Pancreas (tissue), 10 donors: Measurements from ENCODE around the gene HNRNPM. TPM values are rescaled to one million over a fixed set of nuclear protein-coding genes. Genes with fewer than 3 reads are reported as not detected.

Experiments used
- ATAC-seq, 4 donors: fragments of 200-7000 bp; cut with Tn5 transposase; one replicate each; pipeline versions ENCODE4 v1.8.0 to v1.9.1; 2020; ENCODE audit warnings: mild to moderate bottlenecking in 4 of 4, moderate library complexity in 4 of 4
- DNase-seq, 6 donors: peaks; one replicate each; pipeline ENCODE4 v3.0.0-alpha.2; 2020
- FAIRE-seq: peaks from 2 replicates; lab custom pipeline; 2012; peaks lifted over from hg19 to GRCh38; lab: Jason Lieb, UNC
- H3K27ac ChIP-seq, 4 donors: fragments of 200-600 bp; sonication (generic); 1 replicate in 3 of 4; 2 replicates in 1 of 4; pipeline versions ENCODE4 v1.5.0 to v1.8.0; 2020
- H3K27me3 ChIP-seq, 4 donors: fragments of 200-600 bp; one replicate each; pipeline ENCODE4 v1.8.0; 2021
- H3K36me3 ChIP-seq, 3 donors: fragments of 200-600 bp; sonication (generic) in 1 of 3; one replicate each; pipeline versions ENCODE4 v1.5.0 to v1.8.0; 2020 to 2021
- H3K4me1 ChIP-seq, 3 donors: fragments of 200-600 bp; one replicate each; pipeline ENCODE4 v1.8.0; 2021
- H3K4me3 ChIP-seq, 4 donors: fragments of 200-600 bp; sonication (generic) in 2 of 4; one replicate each; pipeline versions ENCODE4 v1.5.0 to v1.8.0; 2020 to 2021
- H3K9me3 ChIP-seq, 4 donors: fragments of 200-600 bp; one replicate each; pipeline ENCODE4 v1.8.0; 2021
- CTCF ChIP-seq, 4 donors: fragments of 200-600 bp; sonication (generic) in 3 of 4; IDR thresholded peaks; one replicate each; pipeline versions ENCODE4 v1.5.0 to v1.8.0; 2021; ENCODE audit warnings: antibody characterized with exemption in 4 of 4
- whole genome bisulfite sequencing, 2 donors: extraction: QIAGEN DNeasy Blood & Tissue Kit; methylation state at CpG; one replicate each; pipeline ENCODE4 v1.1.7; 2013; 5-methylcytosine and 5-hydroxymethylcytosine counted together
- intact Hi-C, 3 donors: fragments of 100-400 bp; cut with DNase I; formaldehyde crosslinking; loops; one replicate each; pipeline versions ENCODE4 v1.11.1 to v1.14.2; 2022
- polyA plus RNA-seq, 2 donors: library from polyadenylated mRNA; stranded (reverse); fragments of 200-250 nt; gene quantifications; one replicate each; pipeline ENCODE4 v1.2.3, GENCODE V29; 2013
- total RNA-seq, 6 donors: library from RNA; stranded (reverse); fragmentation: NEBNext Ultra II Directional in 4 of 6; extraction: Animal tissue kit (Norgen Biotek cat#: 25700) in 4 of 6; gene quantifications; one replicate each; pipeline versions ENCODE4 v1.2.1 to v1.2.4, GENCODE V29; 2021 to 2023
- donor health status: healthy with polysubstance abuse.
- donor health status: DM: no; HTN: no; CAD: no; lungs with moderate emphysema.
- donor health status: DM: no; HTN: no; CAD: no.
- donor health status: control.
- donor health status: control.
- donor health status: Bipolar disorder and iron deficiency.
- donor health status: DM: yes; HTN: yes; CAD: no.
- donor health status: DM: no; HTN: no; CAD: no.
- donor health status: DM: no; HTN: no; CAD: no.
- donor health status: DM: yes; HTN: yes; CAD: no.

HNRNPM gene
- total and polyA plus RNA-seq, 8 donors: 44.5 to 90.1 (median 66.6) TPM

GRCh38 chr19:8506402-8506957 lies 61.7 kb downstream of the HNRNPM start:
- Histone ChIP-seq H3K36me3 (no peaks in the 10 kb centered on the region), H3K27ac (peak overlapping the region in 3 of 4 donors; percentile 19 to 46 (median 31)), H3K4me3 (peak overlapping the region; percentile 37 to 64 (median 51)), H3K4me1 (no peaks in the 10 kb centered on the region), H3K9me3 (no peaks in the 10 kb centered on the region), H3K27me3 (no peaks in the 10 kb centered on the region)
- DNase-seq: peak in 3 of 6 donors; percentile 33 to 47 (median 42)
- ATAC-seq: peak; percentile 4 to 55 (median 50)
- intact Hi-C loops: loop anchor here (5.0 to 10.0 kb wide), 2 partner anchors 149 to 152 kb away; no protein-coding TSS in a partner anchor
- no peak for FAIRE-seq
- WGBS, 2 donors: 11 to 21% methylated on average over 18 of the region's 18 CpGs
- TF ChIP-seq CTCF (IDR thresholded peaks at IDR 0.05): no peak

- whole genome bisulfite sequencing, 2 donors: 86 to 87% methylated on average over 36 to 52 of the region's 52 CpGs
- no peaks in the 10 kb centered on the region for H3K36me3 ChIP-seq
- no peak overlapping the region for H3K27ac ChIP-seq
- FAIRE-seq (no peak), DNase-seq (peak in 1 of 6 donors; percentile 56), ATAC-seq (no peak)
- intact Hi-C loops: no loop called here
- no peak overlapping the region for H3K4me3 ChIP-seq
- no peaks in the 10 kb centered on the region for H3K9me3 ChIP-seq
- H3K27me3 ChIP-seq: no peaks in the 10 kb centered on the region
- H3K4me1 ChIP-seq: peaks cover 6 to 8% (median 6%) of the 10 kb centered on the region in 3 donors
- TF ChIP-seq CTCF (IDR thresholded peaks at IDR 0.05): no peak
Observed at GRCh38 chr19:8510589-8511115, 65.9 kb downstream of the HNRNPM start.

- Histone ChIP-seq H3K27me3 (no peaks in the 10 kb centered on the region), H3K9me3 (no peaks in the 10 kb centered on the region), H3K4me1 (peaks cover 6 to 8% (median 6%) of the 10 kb centered on the region in 3 donors), H3K27ac (no peak overlapping the region), H3K36me3 (no peaks in the 10 kb centered on the region), H3K4me3 (no peak overlapping the region)
- no peak for ATAC-seq
- WGBS, 2 donors: 77 to 82% methylated on average over 40 to 45 of the region's 45 CpGs
- DNase-seq: peak in 3 of 6 donors; percentile 27 to 61 (median 49)
- TF ChIP-seq CTCF (IDR thresholded peaks at IDR 0.05): no peak
- intact Hi-C loops: no loop called here
- FAIRE-seq: no peak
Observed at GRCh38 chr19:8511573-8512101, 66.9 kb downstream of the HNRNPM start.

- FAIRE-seq: no peak
- no peak overlapping the region for H3K27ac ChIP-seq
- no peak for ATAC-seq
- no peaks in the 10 kb centered on the region for H3K27me3 ChIP-seq
- no peak overlapping the region for H3K4me3 ChIP-seq
- no peaks in the 10 kb centered on the region for H3K9me3 ChIP-seq
- no peak for TF ChIP-seq CTCF (IDR thresholded peaks at IDR 0.05)
- DNase-seq: peak in 2 of 6 donors; percentile 41 to 55
- H3K36me3 ChIP-seq: no peaks in the 10 kb centered on the region
- intact Hi-C loops: no loop called here
- H3K4me1 ChIP-seq: peaks cover 6 to 8% (median 6%) of the 10 kb centered on the region in 3 donors
- 82 to 83% methylated on average over 22 of the region's 22 CpGs for WGBS, 2 donors
Observed at GRCh38 chr19:8512115-8512967, 67.6 kb downstream of the HNRNPM start.
